Effector memory CD4-positive, alpha-beta T cell (primary cell): ENCODE measurements around the gene OSBP2.

Experiments
- DNase-seq, 3 donors: peaks; one replicate each; pipeline ENCODE4 v3.0.0-alpha.2; 2020
- H3K27ac ChIP-seq: 2 replicates; pipeline ENCODE4 v1.7.0; 2013; ENCODE audit warnings: mild to moderate bottlenecking, low read length, moderate library complexity; ENCODE audit not compliant: insufficient read depth, poor library complexity, severe bottlenecking
- H3K27me3 ChIP-seq: replicated peaks from 2 replicates; pipeline ENCODE4 v1.7.0; 2013; ENCODE audit warnings: mild to moderate bottlenecking, low read length; ENCODE audit not compliant: insufficient read depth, control insufficient read depth, poor library complexity, severe bottlenecking
- H3K36me3 ChIP-seq: 2 replicates; pipeline ENCODE4 v1.7.0; 2013; ENCODE audit warnings: mild to moderate bottlenecking, low read length, moderate library complexity; ENCODE audit not compliant: control insufficient read depth, insufficient read depth
- H3K4me1 ChIP-seq: 2 replicates; pipeline ENCODE4 v1.7.0; 2013; ENCODE audit warnings: low read length, mild to moderate bottlenecking; ENCODE audit not compliant: control insufficient read depth, insufficient read depth, poor library complexity, severe bottlenecking
- H3K4me3 ChIP-seq: 2 replicates; pipeline ENCODE4 v1.7.0; 2013; ENCODE audit warnings: low read length, low read depth, mild to moderate bottlenecking; ENCODE audit not compliant: insufficient read depth, poor library complexity, severe bottlenecking
- H3K9me3 ChIP-seq: 2 replicates; pipeline ENCODE4 v1.7.0; 2013; ENCODE audit warnings: mild to moderate bottlenecking, low read length, moderate library complexity; ENCODE audit not compliant: control insufficient read depth

OSBP2 gene

DNA sequence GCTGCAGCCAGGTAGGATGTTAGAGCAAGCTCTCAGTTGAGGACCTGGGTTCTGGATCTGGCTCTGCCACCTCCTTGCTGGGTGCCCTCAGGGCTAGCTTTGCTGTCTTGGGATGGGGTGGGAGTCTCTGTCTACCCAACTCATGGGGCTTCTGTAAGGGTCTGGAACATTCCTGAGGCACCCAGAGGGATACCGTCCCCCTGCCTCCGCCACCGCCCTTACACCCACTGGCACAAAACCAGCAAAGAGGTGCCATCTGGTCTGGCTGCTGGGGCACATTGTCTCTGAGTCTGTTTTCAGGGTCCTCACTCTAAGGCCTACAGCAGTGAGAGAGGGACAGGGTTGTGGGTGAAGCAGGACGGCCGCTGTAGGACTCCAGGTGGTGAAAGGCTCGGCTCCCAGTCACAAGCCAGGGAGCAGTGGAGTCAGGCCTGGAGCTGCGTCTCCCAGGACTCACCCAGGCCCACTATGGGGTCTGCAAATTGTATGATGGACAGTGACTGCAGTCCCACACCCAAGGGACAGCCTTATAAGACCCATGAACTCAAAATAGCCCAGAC, 189.0 kb downstream of the OSBP2 start:
- Histone ChIP-seq H3K4me1 (no peaks in the 10 kb centered on the region), H3K27me3 (no peaks in the 10 kb centered on the region), H3K9me3 (no peaks in the 10 kb centered on the region), H3K27ac (no peak overlapping the region), H3K4me3 (no peak overlapping the region), H3K36me3 (no peaks in the 10 kb centered on the region)
- no peak for DNase-seq

DNA sequence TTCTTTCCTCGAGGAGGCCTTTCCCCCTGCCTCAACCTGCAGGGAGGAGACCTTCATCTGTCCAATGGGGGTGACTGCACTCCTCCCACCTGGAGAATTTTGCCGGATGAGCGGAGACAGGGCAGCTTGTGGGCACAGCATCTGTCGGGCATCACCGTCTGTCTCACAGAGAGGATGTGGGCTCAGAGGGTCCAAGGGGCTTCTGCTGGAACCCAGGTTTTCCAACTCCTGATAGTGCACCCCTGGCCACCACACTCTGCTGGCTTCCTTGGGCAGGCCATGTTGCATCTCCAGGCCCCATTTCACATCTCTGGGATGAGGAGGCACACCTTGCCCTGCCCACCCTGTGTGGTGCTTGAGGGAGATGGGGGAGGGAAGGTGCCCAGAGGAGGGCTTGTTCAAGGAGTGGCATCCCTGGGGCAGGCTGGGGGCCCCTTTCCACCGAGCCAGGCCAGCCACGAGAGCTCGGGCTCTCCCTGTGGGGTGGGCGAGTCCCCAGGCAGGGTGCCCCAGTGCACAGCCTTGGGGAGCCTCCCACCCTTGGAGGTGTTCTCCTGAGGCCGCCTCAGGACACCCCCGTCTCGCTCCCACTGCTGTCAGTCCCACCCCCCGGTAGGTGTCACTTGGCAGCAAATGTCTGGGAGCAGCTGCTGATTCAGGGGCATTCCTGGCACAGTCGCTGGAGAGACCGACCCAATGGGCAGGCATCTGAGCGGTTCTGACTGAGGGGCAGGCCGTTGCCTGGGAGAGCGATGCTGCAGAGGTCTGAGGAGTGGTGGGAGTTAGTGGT, 189.7 kb downstream of the OSBP2 start:
- no peak for DNase-seq
- Histone ChIP-seq H3K4me1 (no peaks in the 10 kb centered on the region), H3K36me3 (no peaks in the 10 kb centered on the region), H3K4me3 (no peak overlapping the region), H3K27ac (no peak overlapping the region), H3K9me3 (no peaks in the 10 kb centered on the region), H3K27me3 (no peaks in the 10 kb centered on the region)

DNA sequence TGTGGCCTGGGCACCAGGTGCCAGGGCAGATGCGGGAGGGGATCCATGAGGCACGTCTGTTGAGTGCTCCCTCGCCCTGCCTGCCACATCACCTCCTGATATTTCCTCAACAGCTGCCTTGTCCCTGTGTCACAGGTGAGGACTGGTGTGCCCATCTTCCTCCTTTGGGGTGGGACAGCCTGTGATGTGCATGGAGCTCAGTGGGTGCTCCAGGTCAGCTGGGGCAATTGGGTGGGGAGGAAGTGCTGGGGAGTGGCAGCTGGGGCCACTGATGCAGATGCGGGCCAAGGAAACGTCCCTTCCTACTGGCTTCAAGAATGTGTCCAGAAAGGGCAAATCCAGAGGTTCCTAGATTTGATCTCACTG, 190.3 kb downstream of the OSBP2 start:
- no peak for DNase-seq
- Histone ChIP-seq H3K4me1 (no peaks in the 10 kb centered on the region), H3K36me3 (no peaks in the 10 kb centered on the region), H3K27ac (no peak overlapping the region), H3K9me3 (no peaks in the 10 kb centered on the region), H3K27me3 (no peaks in the 10 kb centered on the region), H3K4me3 (no peak overlapping the region)

DNA sequence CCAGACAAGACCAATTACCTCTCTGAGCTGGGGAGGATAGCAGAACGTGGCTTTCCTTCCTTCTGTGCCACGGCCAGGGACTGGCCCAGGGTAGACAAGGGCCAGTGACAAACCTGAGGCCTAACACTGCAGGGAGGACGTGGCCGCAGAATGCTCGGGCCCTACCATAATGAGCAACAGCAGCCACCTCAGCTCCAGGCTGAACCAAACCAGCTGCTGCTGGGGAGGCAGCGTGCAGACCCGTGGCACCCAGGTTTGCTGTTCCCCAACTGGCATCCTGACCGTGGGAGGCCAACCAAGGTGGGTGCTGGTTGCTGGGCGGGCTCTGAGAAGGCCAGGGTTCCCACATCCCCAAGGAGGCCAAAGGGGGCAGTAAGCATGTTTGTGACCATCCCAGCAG, 190.9 kb downstream of the OSBP2 start:
- Histone ChIP-seq H3K4me1 (no peaks in the 10 kb centered on the region), H3K27me3 (no peaks in the 10 kb centered on the region), H3K4me3 (no peak overlapping the region), H3K36me3 (no peaks in the 10 kb centered on the region), H3K9me3 (no peaks in the 10 kb centered on the region), H3K27ac (no peak overlapping the region)
- no peak for DNase-seq

DNA sequence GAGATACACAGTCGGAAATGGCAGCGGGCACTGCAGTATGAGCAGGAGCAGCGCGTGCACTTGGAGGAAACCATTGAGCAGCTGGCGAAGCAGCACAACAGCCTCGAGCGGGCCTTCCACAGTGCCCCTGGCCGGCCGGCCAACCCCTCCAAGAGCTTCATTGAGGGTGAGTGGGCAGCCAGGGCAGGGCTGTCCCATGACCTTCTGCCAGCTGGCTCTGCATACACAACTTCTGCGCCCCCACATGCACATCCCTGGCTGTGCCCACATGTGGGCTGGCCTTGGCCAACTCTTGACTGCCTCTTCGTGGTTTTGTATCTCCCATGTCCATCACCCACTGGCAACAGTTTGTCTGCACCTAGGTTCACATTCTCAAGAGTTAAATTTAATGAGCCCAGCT, 192.8 kb downstream of the OSBP2 start:
- no peaks in the 10 kb centered on the region for H3K36me3 ChIP-seq
- no peaks in the 10 kb centered on the region for H3K27me3 ChIP-seq
- H3K27ac ChIP-seq, result no peak overlapping the region
- no peaks in the 10 kb centered on the region for H3K4me1 ChIP-seq
- DNase-seq, result no peak
- no peak overlapping the region for H3K4me3 ChIP-seq
- H3K9me3 ChIP-seq, result no peaks in the 10 kb centered on the region

DNA sequence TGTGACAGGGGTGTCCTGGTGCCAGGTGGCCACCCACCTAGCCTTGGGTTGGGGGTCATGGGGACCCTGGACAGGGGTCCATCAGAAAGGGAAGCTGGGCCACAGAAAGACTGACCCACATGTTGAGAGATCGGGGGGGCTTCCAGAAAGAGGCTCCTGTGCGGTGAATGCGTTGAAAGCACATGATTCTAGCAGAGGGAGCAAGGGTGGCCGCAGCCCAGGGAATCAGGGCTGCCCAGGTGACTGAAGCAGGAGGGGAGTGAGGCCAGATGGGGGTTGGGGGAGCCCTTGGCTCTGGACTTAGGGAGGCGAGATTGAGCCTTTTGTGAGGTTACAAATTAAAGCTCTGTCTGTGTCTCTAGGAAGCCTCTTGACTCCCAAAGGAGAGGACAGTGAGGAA, 193.2 kb downstream of the OSBP2 start:
- DNase-seq, result no peak
- Histone ChIP-seq H3K9me3 (no peaks in the 10 kb centered on the region), H3K27ac (no peak overlapping the region), H3K36me3 (no peaks in the 10 kb centered on the region), H3K27me3 (no peaks in the 10 kb centered on the region), H3K4me1 (peaks cover under 1% of the 10 kb centered on the region), H3K4me3 (no peak overlapping the region)

DNA sequence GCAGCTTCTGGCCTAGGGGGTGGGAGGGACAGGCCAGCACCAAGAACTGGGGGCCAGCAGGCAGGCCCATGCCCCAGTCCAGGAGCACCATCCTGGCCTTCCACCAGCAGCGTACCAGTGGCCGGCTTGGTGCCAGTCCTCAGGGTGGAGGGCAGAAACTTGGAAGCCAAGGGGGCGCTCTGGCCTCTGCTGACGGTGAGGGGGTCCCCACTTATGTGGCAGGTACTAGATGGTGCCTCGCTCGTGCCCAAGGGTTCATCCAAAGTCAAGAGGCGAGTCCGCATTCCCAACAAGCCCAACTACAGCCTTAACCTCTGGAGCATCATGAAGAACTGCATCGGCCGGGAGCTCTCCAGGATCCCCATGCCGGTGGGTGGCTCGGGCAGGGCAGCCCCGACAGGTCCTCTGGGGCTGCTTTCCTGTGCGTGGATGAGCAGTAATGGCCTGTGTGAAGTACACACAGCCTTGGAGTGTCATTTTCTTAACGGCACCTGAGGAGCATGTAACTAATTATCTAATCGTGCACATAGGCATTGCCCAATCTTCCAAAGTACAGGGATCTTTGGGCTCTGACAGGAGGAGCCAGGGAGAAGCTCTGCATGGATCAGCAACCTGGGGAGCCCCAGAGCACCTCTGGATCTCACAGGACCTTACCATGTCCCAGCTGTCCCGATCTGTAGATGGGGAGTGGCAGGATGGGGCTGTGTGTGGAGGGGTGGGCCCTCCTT, 194.8 kb downstream of the OSBP2 start:
- DNase-seq, result no peak
- Histone ChIP-seq H3K36me3 (no peaks in the 10 kb centered on the region), H3K27ac (no peak overlapping the region), H3K4me3 (no peak overlapping the region), H3K27me3 (no peaks in the 10 kb centered on the region), H3K4me1 (peaks cover 12% of the 10 kb centered on the region), H3K9me3 (no peaks in the 10 kb centered on the region)

DNA sequence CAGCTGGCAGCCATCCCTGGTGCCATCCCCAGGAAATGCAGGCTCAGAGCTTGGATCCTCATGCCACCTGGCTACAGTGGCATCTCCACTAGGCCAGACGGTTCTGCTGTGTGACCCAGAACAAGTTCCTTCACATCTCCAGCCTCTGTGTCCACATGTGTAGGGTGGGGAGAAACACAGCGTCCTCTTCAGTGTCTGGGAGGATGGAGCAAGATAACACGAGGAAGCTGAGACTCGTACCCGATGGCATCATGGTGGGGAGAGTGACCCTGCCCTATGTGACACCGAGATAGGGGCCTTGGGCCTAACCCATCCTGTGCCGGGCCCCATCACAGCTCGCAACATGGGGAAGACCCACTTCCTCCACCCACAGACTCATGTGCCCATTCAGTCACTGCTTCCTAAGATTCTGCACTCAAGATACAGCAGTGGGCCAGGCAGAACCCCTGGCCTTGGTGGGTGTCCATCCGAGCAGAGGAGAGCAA, 195.4 kb downstream of the OSBP2 start:
- DNase-seq, result no peak
- H3K4me1 ChIP-seq, result peaks cover 12% of the 10 kb centered on the region
- H3K4me3 ChIP-seq, result no peak overlapping the region
- no peaks in the 10 kb centered on the region for H3K9me3 ChIP-seq
- no peak overlapping the region for H3K27ac ChIP-seq
- no peaks in the 10 kb centered on the region for H3K36me3 ChIP-seq
- no peaks in the 10 kb centered on the region for H3K27me3 ChIP-seq

DNA sequence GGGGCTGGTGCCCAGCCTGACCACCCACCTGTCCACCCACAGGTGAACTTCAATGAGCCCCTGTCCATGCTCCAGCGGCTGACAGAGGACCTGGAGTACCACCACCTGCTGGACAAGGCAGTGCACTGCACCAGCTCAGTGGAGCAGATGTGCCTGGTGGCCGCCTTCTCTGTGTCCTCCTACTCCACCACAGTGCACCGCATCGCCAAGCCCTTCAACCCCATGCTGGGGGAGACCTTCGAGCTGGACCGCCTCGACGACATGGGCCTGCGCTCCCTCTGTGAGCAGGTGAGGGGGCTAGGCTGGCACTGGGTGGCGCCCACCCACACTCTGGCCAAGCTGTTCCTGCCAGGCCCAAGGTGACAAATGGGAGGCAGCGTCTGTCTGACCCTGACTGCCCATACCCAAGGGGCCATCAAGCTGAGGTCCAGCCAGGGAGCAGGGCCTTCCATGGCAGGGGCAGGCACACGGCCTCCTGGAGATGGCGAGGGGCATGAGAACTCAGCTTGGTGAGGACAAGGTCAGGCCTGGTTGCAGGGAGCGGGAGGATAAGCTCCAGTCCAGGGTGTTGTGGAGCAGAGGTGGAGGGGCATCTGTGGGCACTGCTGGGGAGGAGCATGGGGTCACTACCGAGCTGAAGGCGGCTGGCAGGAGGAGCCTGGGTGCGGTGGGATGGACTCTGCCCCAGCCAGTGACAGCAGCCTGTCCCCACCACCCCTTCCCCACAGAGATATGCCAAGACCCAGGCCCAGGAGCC, 196.2 kb downstream of the OSBP2 start:
- no peak for DNase-seq
- Histone ChIP-seq H3K27ac (no peak overlapping the region), H3K27me3 (no peaks in the 10 kb centered on the region), H3K4me1 (peaks cover 12% of the 10 kb centered on the region), H3K36me3 (no peaks in the 10 kb centered on the region), H3K9me3 (no peaks in the 10 kb centered on the region), H3K4me3 (no peak overlapping the region)

DNA sequence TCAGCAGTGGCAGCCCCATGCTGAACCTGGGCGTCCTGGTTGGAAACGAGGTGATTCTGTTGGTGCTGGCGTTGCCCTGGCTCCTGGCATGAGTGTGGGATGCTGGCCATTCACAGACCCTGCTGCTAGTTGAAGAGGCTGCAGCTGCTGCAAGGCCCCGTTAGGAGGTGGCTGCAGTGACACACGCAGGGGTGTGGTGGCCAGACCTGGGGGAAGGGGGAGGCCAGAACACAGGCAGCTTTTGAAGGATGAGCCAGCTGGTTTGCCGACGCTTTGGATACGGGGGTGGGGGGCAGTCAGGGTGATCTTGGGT, 196.7 kb downstream of the OSBP2 start:
- no peaks in the 10 kb centered on the region for H3K9me3 ChIP-seq
- H3K36me3 ChIP-seq, result no peaks in the 10 kb centered on the region
- no peak for DNase-seq
- H3K4me1 ChIP-seq, result peaks cover 12% of the 10 kb centered on the region
- no peaks in the 10 kb centered on the region for H3K27me3 ChIP-seq
- H3K27ac ChIP-seq, result no peak overlapping the region
- no peak overlapping the region for H3K4me3 ChIP-seq
